HL-60/S4 (cell line): ENCODE measurements around the gene ADRM1.

ENCODE experiments used
- in situ Hi-C: fragments of 300-500 bp; cut with MboI; formaldehyde crosslinking; loops from 2 replicates; pipeline ENCODE4 v1.14.3; 2022; ENCODE audit warnings: low sequenced_read_pairs

Gene ADRM1

DNA sequence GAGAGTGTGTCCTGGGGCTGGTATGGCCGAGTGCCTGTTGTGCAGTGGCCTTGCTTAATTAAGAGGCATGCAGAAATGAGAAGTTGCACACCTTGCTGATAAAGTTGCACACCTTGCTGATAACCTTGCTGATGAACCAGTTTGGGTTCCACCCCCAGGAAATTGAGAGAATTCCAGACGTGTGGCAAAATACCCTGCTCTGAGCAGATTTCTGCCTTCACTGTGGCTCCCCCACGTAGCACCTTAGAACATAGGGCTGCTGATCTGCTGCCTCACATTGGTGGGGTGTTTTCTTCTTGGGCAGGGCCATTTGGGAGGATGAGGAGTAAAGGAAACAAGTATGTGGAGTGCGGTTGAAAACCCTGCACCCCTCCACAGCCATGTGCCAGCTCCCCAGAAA, 22.5 kb upstream of the ADRM1 start:
- in situ Hi-C loops: no loop called here

GRCh38 chr20:62281161-62281933, 21.4 kb upstream of the ADRM1 start:
- in situ Hi-C loops: no loop called here

DNA sequence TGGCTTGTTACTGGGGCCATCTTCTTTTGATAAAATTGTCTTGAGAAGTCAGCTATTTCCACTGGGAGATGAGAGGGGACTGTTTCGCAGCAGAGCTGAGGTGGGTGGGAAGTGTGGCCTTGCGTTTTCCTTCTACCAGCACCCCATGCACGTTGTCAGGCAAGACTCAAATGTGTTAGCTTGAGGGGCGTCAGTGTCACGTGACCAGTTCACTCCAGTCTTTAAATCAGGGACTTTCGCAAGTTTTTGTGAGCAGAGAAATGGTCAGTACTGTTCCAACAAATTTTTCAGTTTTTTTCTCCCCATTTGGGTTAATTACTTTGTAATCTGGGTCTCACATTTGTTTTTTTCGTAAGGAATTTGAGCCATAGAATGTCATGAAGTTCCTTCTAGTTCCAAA, 20.7 kb upstream of the ADRM1 start:
- in situ Hi-C loops: no loop called here

DNA sequence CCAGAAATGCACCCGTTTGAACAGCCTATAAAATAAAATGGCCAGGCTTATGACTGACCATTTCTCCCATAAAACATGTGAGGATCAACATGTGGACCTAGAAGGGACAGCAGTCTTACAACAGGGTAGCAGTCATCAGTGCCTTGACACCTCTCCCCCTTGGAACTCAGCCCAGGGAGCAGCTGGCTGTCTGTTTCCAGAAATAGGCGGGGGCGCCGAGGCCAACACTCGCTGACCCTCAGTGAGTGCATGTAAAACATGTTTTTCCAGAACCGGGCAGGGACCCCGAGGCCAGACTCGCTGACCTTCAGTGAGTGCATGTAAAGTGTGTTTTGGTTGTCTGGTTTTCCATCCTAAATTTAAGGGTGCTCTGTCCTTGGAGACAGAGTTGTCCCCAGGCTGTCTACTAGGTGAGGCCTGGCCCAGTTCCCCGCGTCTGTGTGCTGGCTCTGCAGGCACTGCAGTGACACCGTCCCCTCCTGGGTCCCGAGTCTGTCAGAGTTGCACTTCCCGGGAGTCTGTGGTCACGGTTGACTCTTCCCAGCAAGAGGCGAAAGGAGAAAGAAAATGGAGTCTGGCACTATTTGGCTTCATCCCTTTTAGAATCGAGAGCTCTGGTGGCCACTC, 19.8 kb upstream of the ADRM1 start:
- in situ Hi-C loops: no loop called here

DNA sequence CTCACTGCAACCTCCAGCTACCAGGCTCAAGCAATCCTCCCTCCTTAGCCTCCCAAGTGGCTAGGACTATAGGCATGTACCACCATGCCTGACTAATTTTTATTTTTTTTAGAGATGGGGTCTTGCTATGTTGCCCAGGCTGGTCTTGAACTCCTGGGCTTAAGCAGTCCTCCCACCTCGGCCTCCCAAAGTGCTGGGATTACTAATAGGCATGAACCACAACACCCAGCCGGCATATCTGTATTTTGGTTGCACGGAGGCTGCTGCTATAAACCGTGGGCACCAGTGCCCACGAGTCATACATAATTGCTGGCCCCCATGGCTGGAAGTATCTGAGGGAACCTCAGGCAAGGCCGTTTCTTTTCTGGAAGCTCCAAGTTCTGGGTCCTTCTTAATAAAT, 18.3 kb upstream of the ADRM1 start:
- in situ Hi-C loops: no loop called here

GRCh38 chr20:62285151-62285550, 17.6 kb upstream of the ADRM1 start:
- in situ Hi-C loops: no loop called here

- in situ Hi-C loops: no loop called here
Measured at GRCh38 chr20:62285722-62286121, 17.1 kb upstream of the ADRM1 start.

- in situ Hi-C loops: no loop called here
Measured at GRCh38 chr20:62286493-62287064, 16.2 kb upstream of the ADRM1 start.

DNA sequence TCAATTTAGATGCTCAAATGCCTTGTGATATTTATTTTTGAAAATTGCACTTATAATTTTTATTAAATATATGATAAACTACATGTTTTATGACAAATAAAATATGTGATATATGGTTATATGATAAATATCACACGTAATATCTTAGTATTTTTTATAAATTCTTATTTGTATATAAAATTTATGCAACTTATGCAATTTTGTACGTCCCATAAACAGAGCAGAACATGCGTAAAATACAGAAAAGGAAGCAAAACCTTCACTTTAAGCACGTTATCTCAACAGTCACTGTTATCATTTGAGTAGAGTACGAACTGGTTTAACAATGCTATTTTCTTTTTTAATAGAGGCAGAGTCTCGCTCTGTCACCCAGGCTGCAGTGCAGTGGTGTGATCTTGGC, 15.7 kb upstream of the ADRM1 start:
- in situ Hi-C loops: no loop called here

- in situ Hi-C loops: no loop called here
Measured at GRCh38 chr20:62287759-62288534, 14.8 kb upstream of the ADRM1 start.

GRCh38 chr20:62288535-62289105, 14.2 kb upstream of the ADRM1 start:
- in situ Hi-C loops: no loop called here

DNA sequence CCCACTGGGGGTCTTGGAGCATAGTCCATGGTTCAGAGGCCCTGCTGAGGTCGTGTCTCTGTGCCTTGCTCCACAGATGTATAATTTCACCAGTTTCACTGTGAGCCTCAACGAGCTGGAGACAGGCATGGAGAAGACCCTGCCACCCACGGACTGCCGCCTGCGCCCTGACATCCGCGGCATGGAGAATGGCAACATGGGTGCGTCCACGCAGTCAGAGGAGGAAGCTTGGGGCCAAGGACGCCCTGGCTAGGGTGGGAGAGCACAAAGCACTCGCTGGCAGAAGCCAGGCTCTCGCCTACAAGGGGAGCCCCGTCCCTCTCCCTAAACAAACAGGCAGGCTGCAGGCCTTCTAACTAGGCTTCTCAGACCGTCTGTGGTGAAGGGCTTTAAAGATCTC, 13.7 kb upstream of the ADRM1 start:
- in situ Hi-C loops: no loop called here

DNA sequence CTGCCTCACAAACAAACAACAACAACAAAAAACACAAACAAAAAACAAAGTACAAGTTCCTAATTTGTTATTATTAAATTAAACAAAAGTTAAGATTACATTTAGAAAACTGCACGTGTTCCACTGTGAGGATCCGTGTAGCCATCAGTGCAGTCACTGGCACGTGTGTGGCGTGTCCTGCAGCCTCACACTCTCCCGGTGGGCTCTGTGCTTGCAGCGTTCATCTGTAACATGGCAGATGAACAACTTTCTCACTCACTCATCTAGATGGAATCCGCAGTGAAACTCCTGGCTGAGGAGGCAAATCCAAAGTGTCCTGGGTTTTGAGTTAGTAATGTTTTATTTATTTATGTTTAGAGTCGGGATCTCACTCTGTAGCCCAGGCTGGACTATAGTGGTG, 12.9 kb upstream of the ADRM1 start:
- in situ Hi-C loops: no loop called here

GRCh38 chr20:62291251-62292066, 11.3 kb upstream of the ADRM1 start:
- in situ Hi-C loops: no loop called here

DNA sequence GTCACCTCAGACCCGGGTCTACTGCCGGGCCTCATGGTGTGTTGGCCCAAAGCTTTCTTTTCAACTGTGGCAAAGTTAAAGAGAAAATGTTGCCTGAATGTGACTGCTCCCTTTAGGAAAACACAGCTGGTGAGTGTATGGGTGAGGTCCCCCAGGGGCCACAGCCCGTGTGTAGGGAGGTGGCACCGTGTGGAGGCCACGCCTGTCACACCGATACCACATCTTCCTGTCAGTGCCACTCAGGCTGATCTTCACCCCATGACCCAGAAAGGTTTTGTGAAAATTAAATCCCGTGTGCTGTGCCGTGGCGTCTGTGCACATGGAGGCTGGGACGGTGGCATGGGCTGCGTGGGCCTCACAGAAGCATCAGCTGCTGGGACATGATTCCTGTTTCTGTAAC, 10.7 kb upstream of the ADRM1 start:
- in situ Hi-C loops: no loop called here

GRCh38 chr20:62293111-62293784, 9.5 kb upstream of the ADRM1 start:
- in situ Hi-C loops: no loop called here

GRCh38 chr20:62293946-62294345, 8.9 kb upstream of the ADRM1 start:
- in situ Hi-C loops: no loop called here

GRCh38 chr20:62294516-62294915, 8.3 kb upstream of the ADRM1 start:
- in situ Hi-C loops: no loop called here

- in situ Hi-C loops: no loop called here
Measured at GRCh38 chr20:62296724-62297448, 5.9 kb upstream of the ADRM1 start.
